ENCODE results near the gene NCAPG2.

DNA sequence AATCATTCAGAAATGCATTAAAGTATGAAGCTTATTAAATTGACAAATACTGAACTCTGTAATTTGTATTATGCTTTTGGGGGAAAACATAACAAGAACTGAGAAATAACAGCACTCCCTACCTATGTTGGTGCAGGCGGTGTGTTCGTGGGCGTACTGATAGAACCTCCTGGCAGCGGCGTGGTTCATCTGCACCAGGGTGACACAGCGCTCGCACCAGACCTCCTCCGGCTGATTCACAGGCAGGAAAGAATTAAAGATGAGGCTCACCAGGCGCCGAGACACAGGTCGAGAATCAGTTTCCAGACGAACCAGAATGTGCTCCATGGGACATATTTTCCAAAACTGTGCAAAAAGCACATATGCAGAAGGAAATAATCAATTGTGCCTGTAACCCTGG, 40.2 kb downstream of the NCAPG2 start:
- no peak for TF ChIP-seq POLR2A (IDR thresholded peaks at IDR 0.05)
- TF ChIP-seq, protein P1, sequence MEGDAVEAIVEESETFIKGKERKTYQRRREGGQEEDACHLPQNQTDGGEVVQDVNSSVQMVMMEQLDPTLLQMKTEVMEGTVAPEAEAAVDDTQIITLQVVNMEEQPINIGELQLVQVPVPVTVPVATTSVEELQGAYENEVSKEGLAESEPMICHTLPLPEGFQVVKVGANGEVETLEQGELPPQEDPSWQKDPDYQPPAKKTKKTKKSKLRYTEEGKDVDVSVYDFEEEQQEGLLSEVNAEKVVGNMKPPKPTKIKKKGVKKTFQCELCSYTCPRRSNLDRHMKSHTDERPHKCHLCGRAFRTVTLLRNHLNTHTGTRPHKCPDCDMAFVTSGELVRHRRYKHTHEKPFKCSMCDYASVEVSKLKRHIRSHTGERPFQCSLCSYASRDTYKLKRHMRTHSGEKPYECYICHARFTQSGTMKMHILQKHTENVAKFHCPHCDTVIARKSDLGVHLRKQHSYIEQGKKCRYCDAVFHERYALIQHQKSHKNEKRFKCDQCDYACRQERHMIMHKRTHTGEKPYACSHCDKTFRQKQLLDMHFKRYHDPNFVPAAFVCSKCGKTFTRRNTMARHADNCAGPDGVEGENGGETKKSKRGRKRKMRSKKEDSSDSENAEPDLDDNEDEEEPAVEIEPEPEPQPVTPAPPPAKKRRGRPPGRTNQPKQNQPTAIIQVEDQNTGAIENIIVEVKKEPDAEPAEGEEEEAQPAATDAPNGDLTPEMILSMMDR (IDR thresholded peaks at IDR 0.05), result no peak
